ENCODE results near the gene FMOD.

Gene FMOD

GRCh38 chr1:203346060-203346768, 4.7 kb downstream of the FMOD start:
- Mint-ChIP-seq H3K36me3 (no peaks in the 10 kb centered on the region), H3K4me3 (no peak overlapping the region), H3K4me1 (peaks cover 23% of the 10 kb centered on the region), H3K27ac (no peak overlapping the region), H3K27me3 (peaks cover 36% of the 10 kb centered on the region), H3K9me3 (no peaks in the 10 kb centered on the region)
- ATAC-seq = no peak

DNA sequence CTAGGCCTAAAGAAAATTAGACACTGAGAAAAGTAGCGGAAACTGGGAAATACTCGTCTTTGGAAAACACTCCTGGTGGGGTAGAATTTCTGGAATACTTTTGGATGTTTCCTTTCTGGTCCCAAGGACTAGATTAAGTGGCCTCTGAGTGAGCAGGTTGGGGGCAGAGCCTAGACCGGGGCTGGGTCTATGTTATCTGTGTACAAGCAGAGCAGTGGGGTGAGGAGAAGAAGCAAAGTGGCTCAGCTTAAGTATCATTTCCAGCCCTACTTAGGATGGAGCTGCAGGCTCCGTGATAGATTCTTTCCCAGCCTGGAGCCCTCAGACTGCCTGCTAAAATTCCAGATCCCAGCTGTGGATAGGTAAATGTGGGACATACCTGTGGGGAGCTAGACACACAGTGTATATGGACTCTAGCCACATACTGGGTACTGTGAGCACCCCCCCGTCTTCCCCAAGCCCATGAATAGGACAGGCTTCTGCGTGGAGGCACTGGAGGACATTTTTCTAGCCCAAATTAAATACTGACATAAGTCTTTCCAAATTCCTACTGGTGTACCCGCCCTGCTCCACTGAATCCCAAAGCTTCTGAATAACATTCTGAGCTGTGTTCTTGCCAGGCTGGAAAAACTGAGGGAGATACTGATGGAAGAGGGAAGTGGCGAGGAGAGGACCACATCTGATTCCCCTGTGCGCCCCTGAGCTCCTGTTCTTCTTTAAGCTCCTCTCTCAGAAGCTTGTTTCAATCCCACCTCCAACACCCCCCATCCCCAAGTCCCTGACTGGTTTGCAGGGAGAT, 6.8 kb downstream of the FMOD start:
- no peak for ATAC-seq
- Mint-ChIP-seq H3K27ac (no peak overlapping the region), H3K27me3 (peaks cover 27% of the 10 kb centered on the region), H3K9me3 (no peaks in the 10 kb centered on the region), H3K4me1 (peaks cover 18% of the 10 kb centered on the region), H3K36me3 (no peaks in the 10 kb centered on the region), H3K4me3 (no peak overlapping the region)

DNA sequence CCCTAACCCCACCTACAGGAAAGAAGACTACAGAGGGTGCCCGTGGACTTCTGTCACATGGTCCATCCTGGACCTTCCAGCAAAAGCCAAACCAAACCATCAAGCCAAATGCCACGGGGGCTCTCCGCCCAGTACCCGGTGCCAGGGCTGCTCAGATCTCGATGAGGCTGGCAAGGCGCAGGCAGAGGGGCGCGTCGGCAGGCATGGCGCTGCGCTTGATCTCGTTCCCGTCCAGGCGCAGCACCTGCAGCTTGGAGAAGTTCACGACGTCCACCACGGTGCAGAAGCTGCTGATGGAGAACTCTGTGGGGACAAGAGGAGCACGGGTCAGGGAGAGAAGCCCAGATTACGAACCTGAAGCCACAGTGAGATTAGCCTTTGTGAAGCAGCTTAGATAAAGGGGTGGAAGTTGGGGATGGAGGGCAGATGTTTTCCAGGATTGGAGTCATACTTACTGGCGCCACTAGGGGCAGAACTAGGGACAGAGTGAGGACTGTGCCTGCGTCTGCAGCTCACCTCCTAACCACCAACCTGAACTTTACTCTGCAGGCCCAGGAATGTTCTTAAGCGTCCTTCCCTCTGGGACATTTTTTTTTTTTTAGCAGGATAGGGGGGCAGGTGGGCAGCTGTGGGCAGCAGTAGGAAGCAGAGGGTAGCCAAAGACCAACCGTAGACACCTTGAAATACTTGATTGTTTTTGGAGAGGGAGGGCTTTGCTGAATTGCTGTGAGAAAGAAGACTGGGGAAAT, 8.6 kb downstream of the FMOD start:
- Mint-ChIP-seq H3K36me3 (no peaks in the 10 kb centered on the region), H3K4me1 (peaks cover 28% of the 10 kb centered on the region), H3K4me3 (no peak overlapping the region), H3K27me3 (peaks cover 12% of the 10 kb centered on the region), H3K27ac (no peak overlapping the region), H3K9me3 (no peaks in the 10 kb centered on the region)
- ATAC-seq = peak; percentile 70

- peaks cover 38% of the 10 kb centered on the region for H3K4me1 Mint-ChIP-seq
- ATAC-seq = peak; percentile 73
- H3K27me3 Mint-ChIP-seq = no peaks in the 10 kb centered on the region
Measured at GRCh38 chr1:203340112-203340790, 10.7 kb downstream of the FMOD start.

GRCh38 chr1:203338335-203339036, 12.4 kb downstream of the FMOD start:
- no peaks in the 10 kb centered on the region for H3K27me3 Mint-ChIP-seq
- no peaks in the 10 kb centered on the region for H3K36me3 Mint-ChIP-seq
- H3K4me3 Mint-ChIP-seq = no peak overlapping the region
- ATAC-seq = peak; percentile 68
- no peaks in the 10 kb centered on the region for H3K9me3 Mint-ChIP-seq
- H3K27ac Mint-ChIP-seq = no peak overlapping the region
- H3K4me1 Mint-ChIP-seq = peaks cover 38% of the 10 kb centered on the region

More at GRCh38 chr1:203340112-203340790, 10.7 kb downstream of the FMOD start:
- no peaks in the 10 kb centered on the region for H3K36me3 Mint-ChIP-seq
- H3K4me3 Mint-ChIP-seq = no peak overlapping the region
- no peak overlapping the region for H3K27ac Mint-ChIP-seq
- H3K9me3 Mint-ChIP-seq = no peaks in the 10 kb centered on the region

DNA sequence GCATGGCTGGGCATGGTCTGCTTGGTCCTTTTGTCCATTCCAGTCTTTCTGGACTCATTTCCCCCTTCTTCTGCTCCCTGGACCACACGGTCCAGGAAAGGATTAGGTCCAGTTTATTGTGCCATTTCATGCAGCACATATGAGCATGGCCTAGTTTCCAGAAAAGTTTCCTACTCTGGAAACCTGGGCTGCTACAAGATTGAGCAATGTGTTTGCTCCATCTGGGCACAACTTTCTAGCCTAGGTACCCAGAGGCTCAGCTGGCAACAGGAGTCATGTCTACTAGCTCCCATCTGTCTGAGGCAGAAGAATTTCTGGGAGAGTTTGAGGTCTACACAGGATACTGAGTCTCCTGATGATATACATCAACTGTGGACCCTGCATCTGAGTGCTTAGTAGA, 14.8 kb downstream of the FMOD start:
- no peaks in the 10 kb centered on the region for H3K9me3 Mint-ChIP-seq
- peaks cover 34% of the 10 kb centered on the region for H3K4me1 Mint-ChIP-seq
- H3K27ac Mint-ChIP-seq = peak overlapping the region; percentile 54
- H3K4me3 Mint-ChIP-seq = no peak overlapping the region
- no peaks in the 10 kb centered on the region for H3K36me3 Mint-ChIP-seq
- no peak for ATAC-seq
- no peaks in the 10 kb centered on the region for H3K27me3 Mint-ChIP-seq

DNA sequence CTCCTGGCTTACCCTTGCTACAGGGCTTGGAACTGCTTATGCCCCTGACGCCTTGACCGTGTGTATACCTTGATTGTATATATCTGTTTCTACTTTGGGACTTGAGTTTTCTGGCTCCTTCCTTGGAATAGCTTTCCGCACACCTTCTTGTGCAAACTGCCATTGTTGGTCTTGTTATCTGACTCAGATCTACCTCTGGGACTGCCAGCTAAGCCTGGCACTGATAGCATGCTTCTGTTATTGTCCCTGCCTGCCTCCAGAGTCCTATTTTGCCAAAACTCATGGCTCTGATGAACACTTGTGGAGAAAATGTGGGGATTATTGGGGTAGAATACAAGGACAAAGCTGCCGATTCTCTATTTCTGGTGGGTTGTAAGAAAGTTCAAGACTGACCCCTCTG, 15.4 kb downstream of the FMOD start:
- H3K4me3 Mint-ChIP-seq = no peak overlapping the region
- ATAC-seq = no peak
- H3K27me3 Mint-ChIP-seq = no peaks in the 10 kb centered on the region
- H3K36me3 Mint-ChIP-seq = no peaks in the 10 kb centered on the region
- no peaks in the 10 kb centered on the region for H3K9me3 Mint-ChIP-seq
- peaks cover 34% of the 10 kb centered on the region for H3K4me1 Mint-ChIP-seq
- peak overlapping the region; percentile 54 for H3K27ac Mint-ChIP-seq

DNA sequence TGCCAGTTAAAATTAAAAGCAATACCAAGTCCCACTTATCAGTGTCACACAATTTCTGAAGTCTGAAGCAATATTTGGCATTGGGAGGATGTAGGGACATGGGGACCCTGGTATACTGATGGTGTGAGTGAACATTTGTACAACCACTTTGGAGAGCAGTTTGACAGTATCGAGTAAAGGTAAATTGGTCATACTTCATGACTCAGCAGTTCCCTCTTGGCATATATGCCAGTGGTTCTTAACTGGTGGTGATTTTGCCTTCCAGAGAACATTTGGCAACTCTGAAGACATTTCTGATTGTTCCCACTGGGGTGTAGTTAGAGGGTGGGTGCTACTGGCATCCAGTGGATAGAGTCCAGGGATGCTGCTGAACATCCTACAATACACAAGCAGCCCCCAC, 19.7 kb downstream of the FMOD start:
- Mint-ChIP-seq H3K4me1 (peaks cover 41% of the 10 kb centered on the region), H3K36me3 (no peaks in the 10 kb centered on the region), H3K9me3 (no peaks in the 10 kb centered on the region), H3K27me3 (no peaks in the 10 kb centered on the region), H3K27ac (peak overlapping the region; percentile 26), H3K4me3 (no peak overlapping the region)
- ATAC-seq = no peak

GRCh38 chr1:203328714-203329122, 22.2 kb downstream of the FMOD start:
- no peaks in the 10 kb centered on the region for H3K27me3 Mint-ChIP-seq
- H3K9me3 Mint-ChIP-seq = no peaks in the 10 kb centered on the region
- peaks cover 57% of the 10 kb centered on the region for H3K4me1 Mint-ChIP-seq
- H3K27ac Mint-ChIP-seq = peak overlapping the region; percentile 93
- H3K36me3 Mint-ChIP-seq = no peaks in the 10 kb centered on the region
- ATAC-seq = no peak
- no peak overlapping the region for H3K4me3 Mint-ChIP-seq

DNA sequence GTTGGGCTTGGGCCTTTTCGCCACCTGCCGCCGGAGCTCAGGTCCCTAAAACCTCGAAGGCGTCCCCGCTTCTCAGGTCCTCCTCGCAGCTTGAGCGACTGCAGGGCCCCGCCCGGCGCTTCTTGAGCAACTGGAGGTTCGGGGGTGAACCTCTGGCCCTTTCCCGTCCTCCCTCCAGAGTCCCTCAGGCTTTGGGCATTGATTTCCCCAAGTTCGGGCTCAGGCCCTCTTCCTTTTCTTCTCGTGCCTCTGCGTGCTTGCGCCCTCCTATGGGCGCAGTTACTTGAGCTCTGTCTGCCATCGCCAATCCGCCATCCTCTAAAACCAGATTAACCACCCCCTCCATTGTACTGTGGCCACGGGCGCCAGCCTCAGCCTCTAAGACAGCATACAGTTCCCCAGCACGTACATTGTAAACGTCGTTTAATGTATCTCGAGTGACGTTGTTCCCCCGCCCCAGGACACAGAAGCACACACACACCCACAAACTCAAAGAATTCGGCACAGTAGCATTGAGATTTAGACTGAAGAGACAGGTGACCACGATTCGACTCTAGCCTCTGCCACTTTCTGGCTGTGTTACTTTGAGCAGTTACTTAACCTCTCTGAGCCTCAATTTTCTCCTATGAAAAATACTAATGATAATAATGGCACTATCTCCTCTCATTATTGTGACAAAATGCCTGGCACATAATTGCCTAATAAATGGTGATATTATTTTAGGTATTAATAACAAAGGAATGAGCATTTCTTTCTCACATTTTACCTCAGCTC, 23.1 kb downstream of the FMOD start:
- H3K4me3 Mint-ChIP-seq = peak overlapping the region; percentile 83
- no peaks in the 10 kb centered on the region for H3K9me3 Mint-ChIP-seq
- peak; percentile 57 for ATAC-seq
- no peaks in the 10 kb centered on the region for H3K36me3 Mint-ChIP-seq
- H3K4me1 Mint-ChIP-seq = peaks cover 66% of the 10 kb centered on the region
- peak overlapping the region; percentile 93 for H3K27ac Mint-ChIP-seq
- H3K27me3 Mint-ChIP-seq = no peaks in the 10 kb centered on the region

DNA sequence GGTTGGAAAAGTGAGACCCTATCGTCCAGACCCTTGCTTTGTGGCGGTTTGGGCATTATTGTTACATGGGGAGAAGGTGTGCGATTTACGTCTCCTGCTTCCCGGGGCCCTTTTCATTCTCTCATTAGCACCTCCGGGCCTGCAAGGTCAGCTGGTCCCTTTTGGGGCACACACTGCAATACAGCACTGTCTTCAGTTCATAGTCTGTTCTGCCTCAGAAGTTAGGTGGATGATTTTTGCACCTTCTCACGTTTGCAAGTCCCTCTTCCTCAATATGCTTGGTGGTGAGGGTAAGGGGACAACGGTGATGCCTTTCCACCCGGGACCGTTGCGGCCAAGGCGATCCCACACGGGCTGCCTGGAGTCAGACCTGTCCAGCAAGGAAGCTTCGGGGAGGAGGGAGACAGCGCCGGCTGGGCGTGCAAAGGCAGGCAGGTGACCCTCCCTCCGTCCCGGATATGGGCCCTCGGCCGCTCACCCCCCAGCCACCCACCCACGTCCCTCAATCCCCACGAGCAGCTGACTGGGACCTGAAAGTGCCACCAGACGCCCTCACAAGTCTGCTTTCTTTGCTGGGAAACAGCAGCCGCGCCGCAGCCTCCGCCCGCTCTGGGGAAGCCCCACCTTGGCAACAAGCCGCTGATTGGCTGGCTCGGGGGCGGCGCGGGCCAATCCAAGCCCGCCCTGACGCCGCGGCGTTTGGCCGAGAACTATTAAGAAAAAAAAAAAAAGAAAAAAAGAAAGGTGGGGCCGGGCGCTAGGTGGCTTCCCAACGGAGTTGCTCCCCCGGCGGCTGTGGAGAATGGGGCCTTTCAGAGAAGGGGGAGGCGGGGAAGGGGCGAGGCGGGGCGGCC, 23.9 kb downstream of the FMOD start:
- H3K27me3 Mint-ChIP-seq = no peaks in the 10 kb centered on the region
- peak overlapping the region; percentile 83 for H3K4me3 Mint-ChIP-seq
- no peaks in the 10 kb centered on the region for H3K9me3 Mint-ChIP-seq
- peak overlapping the region; percentile 93 for H3K27ac Mint-ChIP-seq
- H3K4me1 Mint-ChIP-seq = peaks cover 74% of the 10 kb centered on the region
- no peaks in the 10 kb centered on the region for H3K36me3 Mint-ChIP-seq
- ATAC-seq = peak; percentile 90

- no peaks in the 10 kb centered on the region for H3K36me3 Mint-ChIP-seq
- no peaks in the 10 kb centered on the region for H3K9me3 Mint-ChIP-seq
- peak overlapping the region; percentile 93 for H3K27ac Mint-ChIP-seq
- peak overlapping the region; percentile 83 for H3K4me3 Mint-ChIP-seq
- peak; percentile 29 for ATAC-seq
- no peaks in the 10 kb centered on the region for H3K27me3 Mint-ChIP-seq
- peaks cover 82% of the 10 kb centered on the region for H3K4me1 Mint-ChIP-seq
Measured at GRCh38 chr1:203325418-203326091, 25.4 kb downstream of the FMOD start.

DNA sequence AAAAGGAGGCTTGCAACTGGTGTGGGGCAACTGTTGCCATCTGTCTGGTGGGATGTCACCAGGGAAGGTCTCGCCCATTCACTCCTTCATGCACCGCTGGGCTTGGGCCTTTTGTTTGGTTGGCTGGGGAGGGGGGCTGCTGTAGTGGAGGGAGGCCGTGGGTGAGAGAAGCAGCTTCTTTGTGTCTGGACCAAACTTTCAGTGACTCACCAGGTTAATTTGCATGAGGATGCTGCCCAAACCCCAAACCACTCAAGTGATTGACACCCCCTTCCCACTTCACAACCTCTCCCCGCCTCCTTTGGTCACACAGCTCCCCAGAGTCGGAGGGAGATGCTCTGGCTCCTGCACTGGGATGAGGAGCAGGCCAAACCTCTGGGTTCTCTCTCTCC, 25.9 kb downstream of the FMOD start:
- H3K4me1 Mint-ChIP-seq = peaks cover 87% of the 10 kb centered on the region
- peak overlapping the region; percentile 83 for H3K4me3 Mint-ChIP-seq
- H3K27ac Mint-ChIP-seq = peak overlapping the region; percentile 93
- no peaks in the 10 kb centered on the region for H3K27me3 Mint-ChIP-seq
- no peaks in the 10 kb centered on the region for H3K9me3 Mint-ChIP-seq
- no peaks in the 10 kb centered on the region for H3K36me3 Mint-ChIP-seq
- peak; percentile 67 for ATAC-seq

All from stimulated activated memory B cell treated with anti-CD40 and anti-IgM and Interleukin-4, amounts not matched to agents 10 μg/mL and 1 μg/mL and 100 μg/mL, for 72 hours (primary cell).